Panc1 (cell line): Measurements from ENCODE around the gene COL23A1. TPM values are rescaled to one million over a fixed set of nuclear protein-coding genes. Genes with fewer than 3 reads are reported as not detected.

Experiments
- ATAC-seq: fragments of 200-7000 bp; cut with Tn5 transposase; 2 replicates; pipeline ENCODE4 v1.9.1; 2020; ENCODE audit warnings: mild to moderate bottlenecking, moderate library complexity
- BruUV-seq: library from RNA; stranded (reverse); fragments of 400-500 nt; replicated peaks from 2 replicates; lab custom pipeline; 2021; lab: Mats Ljungman, UMichigan
- CTCF ChIA-PET: fragments of 300-600 bp; sonication (Branson Sonifier 250); formaldehyde crosslinking; loops from one replicate; lab custom pipeline; 2022; ENCODE audit warnings: antibody characterized with exemption; lab: Charles Lee
- POLR2A ChIA-PET: fragments of 300-600 bp; sonication (Branson Sonifier 250); formaldehyde crosslinking; loops from one replicate; lab custom pipeline; 2022; ENCODE audit warnings: antibody characterized with exemption; lab: Charles Lee
- DNase-seq: peaks from one replicate; pipeline ENCODE4 v3.0.0-alpha.2; 2010; ENCODE audit warnings: low read depth, low spot score
- H3K27ac ChIP-seq: 2 replicates; pipeline ENCODE4 v1.5.1; 2011; ENCODE audit warnings: mild to moderate bottlenecking, low read length, inconsistent platforms
- H3K27me3 ChIP-seq: fragments of 200-500 bp; sonication (Bioruptor generic); 2 replicates; pipeline ENCODE4 v1.6.0; 2014; ENCODE audit warnings: low read length, inconsistent platforms; ENCODE audit not compliant: control insufficient read depth, insufficient read depth
- H3K36me3 ChIP-seq: fragments of 200-500 bp; sonication (Bioruptor generic); 2 replicates; pipeline ENCODE4 v1.5.1; 2014; ENCODE audit warnings: inconsistent platforms, mild to moderate bottlenecking, low read length, moderate library complexity; ENCODE audit not compliant: control insufficient read depth, insufficient read depth
- H3K4me1 ChIP-seq: 2 replicates; pipeline ENCODE4 v1.5.1; 2011; ENCODE audit warnings: inconsistent platforms, mild to moderate bottlenecking, low read length, moderate library complexity; ENCODE audit not compliant: control insufficient read depth, insufficient read depth
- H3K4me3 ChIP-seq, 2 experiments: 2 replicates each; pipeline ENCODE4 v1.5.1; 2011 to 2012; ENCODE audit warnings: low read depth in 2 of 2, low read length in 2 of 2, mild to moderate bottlenecking in 2 of 2, inconsistent platforms in 1 of 2, moderate library complexity in 1 of 2
- H3K9me3 ChIP-seq: fragments of 200-500 bp; sonication (Bioruptor generic); 2 replicates; pipeline ENCODE4 v1.5.1; 2014; ENCODE audit warnings: low read depth, mild to moderate bottlenecking, inconsistent platforms, low read length, moderate library complexity; ENCODE audit not compliant: control insufficient read depth, insufficient read depth
- POLR2AphosphoS5 ChIP-seq: IDR thresholded peaks from 2 replicates; pipeline ENCODE4 v1.6.1; 2012; ENCODE audit warnings: mild to moderate bottlenecking, low read depth, low read length, moderate library complexity
- SIN3A ChIP-seq: IDR thresholded peaks from 2 replicates; pipeline ENCODE4 v1.6.1; 2012; ENCODE audit warnings: low read depth, mild to moderate bottlenecking, low read length, moderate library complexity, borderline replicate concordance; ENCODE audit not compliant: insufficient read depth
- TCF7L2 ChIP-seq: IDR thresholded peaks from 2 replicates; pipeline ENCODE4 v1.6.1; 2011; ENCODE audit warnings: mild to moderate bottlenecking, low read depth, low read length, inconsistent platforms
- in situ Hi-C: cut with HindIII; loops from 2 replicates; pipeline ENCODE4 v1.10.0; 2016; ENCODE audit warnings: low sequenced_read_pairs, low pct_unique_long_range_greater_than_20kb
- intact Hi-C: fragments of 100-400 bp; cut with micrococcal nuclease; formaldehyde crosslinking; loops from one replicate; pipeline ENCODE4 v1.10.0; 2022; ENCODE audit not compliant: unreplicated experiment
- total RNA-seq: library from RNA; stranded (reverse); gene quantifications from one replicate; pipeline ENCODE4 v1.2.1, GENCODE V29; 2021; ENCODE audit not compliant: unreplicated experiment
- TF ChIP-seq, protein P1 (sequence below): fragments of 450-650 bp; IDR thresholded peaks from 2 replicates; pipeline ENCODE4 v1.5.1; 2017; ENCODE audit warnings: mild to moderate bottlenecking
- TF ChIP-seq, protein P2 (sequence below), 2 experiments: IDR thresholded peaks; 2 replicates each; pipeline ENCODE4 v1.6.1; 2011 to 2012; ENCODE audit warnings: low read depth in 2 of 2, control low read depth in 1 of 2, low read length in 1 of 2, mild to moderate bottlenecking in 1 of 2, moderate library complexity in 1 of 2; ENCODE audit not compliant: insufficient read depth in 1 of 2

Gene COL23A1
- total RNA-seq, 1 experiment from 2014 or later: 0.05 TPM

DNA sequence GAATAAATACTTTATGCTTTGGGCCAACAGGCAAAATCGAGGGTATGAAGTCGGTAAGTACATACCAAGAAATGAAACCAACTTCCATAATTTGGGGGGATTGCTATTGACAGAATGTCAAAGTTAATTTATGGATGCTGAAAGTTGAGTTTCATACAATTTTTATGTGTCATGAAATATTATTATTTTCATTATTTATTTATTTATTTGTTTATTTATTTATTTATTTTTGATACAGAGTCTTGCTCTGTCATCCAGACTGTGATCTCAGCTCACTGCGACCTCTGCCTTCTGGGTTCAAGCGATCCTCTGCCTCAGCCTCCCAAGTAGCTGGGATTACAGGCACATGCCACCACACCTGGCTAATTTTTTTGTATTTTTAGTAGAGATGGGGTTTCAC lies 398.5 kb downstream of the COL23A1 start:
- Histone ChIP-seq H3K4me3 (no peak overlapping the region), H3K27ac (no peak overlapping the region), H3K4me1 (no peaks in the 10 kb centered on the region), H3K9me3 (no peaks in the 10 kb centered on the region), H3K27me3 (no peaks in the 10 kb centered on the region), H3K36me3 (no peaks in the 10 kb centered on the region)
- intact Hi-C loops: no loop called here
- no TSS peak for BruUV-seq
- CTCF ChIA-PET: no interaction called here
- DNase-seq (no peak), ATAC-seq (no peak)
- POLR2A ChIA-PET: no interaction called here
- in situ Hi-C loops: no loop called here
- no peak for TF ChIP-seq TCF7L2
- TF ChIP-seq, protein P1, sequence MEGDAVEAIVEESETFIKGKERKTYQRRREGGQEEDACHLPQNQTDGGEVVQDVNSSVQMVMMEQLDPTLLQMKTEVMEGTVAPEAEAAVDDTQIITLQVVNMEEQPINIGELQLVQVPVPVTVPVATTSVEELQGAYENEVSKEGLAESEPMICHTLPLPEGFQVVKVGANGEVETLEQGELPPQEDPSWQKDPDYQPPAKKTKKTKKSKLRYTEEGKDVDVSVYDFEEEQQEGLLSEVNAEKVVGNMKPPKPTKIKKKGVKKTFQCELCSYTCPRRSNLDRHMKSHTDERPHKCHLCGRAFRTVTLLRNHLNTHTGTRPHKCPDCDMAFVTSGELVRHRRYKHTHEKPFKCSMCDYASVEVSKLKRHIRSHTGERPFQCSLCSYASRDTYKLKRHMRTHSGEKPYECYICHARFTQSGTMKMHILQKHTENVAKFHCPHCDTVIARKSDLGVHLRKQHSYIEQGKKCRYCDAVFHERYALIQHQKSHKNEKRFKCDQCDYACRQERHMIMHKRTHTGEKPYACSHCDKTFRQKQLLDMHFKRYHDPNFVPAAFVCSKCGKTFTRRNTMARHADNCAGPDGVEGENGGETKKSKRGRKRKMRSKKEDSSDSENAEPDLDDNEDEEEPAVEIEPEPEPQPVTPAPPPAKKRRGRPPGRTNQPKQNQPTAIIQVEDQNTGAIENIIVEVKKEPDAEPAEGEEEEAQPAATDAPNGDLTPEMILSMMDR: no peak
- TF ChIP-seq POLR2AphosphoS5: no peak
- TF ChIP-seq, protein P2, sequence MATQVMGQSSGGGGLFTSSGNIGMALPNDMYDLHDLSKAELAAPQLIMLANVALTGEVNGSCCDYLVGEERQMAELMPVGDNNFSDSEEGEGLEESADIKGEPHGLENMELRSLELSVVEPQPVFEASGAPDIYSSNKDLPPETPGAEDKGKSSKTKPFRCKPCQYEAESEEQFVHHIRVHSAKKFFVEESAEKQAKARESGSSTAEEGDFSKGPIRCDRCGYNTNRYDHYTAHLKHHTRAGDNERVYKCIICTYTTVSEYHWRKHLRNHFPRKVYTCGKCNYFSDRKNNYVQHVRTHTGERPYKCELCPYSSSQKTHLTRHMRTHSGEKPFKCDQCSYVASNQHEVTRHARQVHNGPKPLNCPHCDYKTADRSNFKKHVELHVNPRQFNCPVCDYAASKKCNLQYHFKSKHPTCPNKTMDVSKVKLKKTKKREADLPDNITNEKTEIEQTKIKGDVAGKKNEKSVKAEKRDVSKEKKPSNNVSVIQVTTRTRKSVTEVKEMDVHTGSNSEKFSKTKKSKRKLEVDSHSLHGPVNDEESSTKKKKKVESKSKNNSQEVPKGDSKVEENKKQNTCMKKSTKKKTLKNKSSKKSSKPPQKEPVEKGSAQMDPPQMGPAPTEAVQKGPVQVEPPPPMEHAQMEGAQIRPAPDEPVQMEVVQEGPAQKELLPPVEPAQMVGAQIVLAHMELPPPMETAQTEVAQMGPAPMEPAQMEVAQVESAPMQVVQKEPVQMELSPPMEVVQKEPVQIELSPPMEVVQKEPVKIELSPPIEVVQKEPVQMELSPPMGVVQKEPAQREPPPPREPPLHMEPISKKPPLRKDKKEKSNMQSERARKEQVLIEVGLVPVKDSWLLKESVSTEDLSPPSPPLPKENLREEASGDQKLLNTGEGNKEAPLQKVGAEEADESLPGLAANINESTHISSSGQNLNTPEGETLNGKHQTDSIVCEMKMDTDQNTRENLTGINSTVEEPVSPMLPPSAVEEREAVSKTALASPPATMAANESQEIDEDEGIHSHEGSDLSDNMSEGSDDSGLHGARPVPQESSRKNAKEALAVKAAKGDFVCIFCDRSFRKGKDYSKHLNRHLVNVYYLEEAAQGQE (IDR thresholded peaks at IDR 0.05; ENCODE audit: insufficient read depth in 1 of 2, low read depth in 2 of 2, low read length in 1 of 2): no peak
- no peak for TF ChIP-seq SIN3A

DNA sequence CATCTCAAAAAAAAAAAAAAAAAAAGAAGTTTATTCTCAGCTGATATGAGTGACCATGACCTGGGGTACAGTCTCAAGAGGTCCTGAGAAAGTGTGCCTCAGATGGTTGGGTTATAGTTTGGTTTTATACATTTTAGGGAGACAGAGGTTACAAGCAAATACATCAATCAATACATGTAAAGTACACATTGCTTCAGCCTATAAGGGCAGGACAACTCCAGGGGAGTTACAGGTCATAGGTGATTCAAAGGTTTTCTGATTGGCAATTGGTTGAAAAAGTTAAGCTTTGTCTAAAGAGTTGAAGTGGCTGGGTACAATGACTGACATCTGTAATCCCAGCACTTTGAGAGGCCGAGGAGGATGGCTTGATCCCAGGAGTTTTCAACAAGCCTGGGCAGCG lies 400.8 kb downstream of the COL23A1 start:
- TF ChIP-seq, protein P1: no peak
- no peak for TF ChIP-seq TCF7L2
- TF ChIP-seq SIN3A: no peak
- TF ChIP-seq, protein P2 (IDR thresholded peaks at IDR 0.05; ENCODE audit: insufficient read depth in 1 of 2, low read depth in 2 of 2, low read length in 1 of 2): no peak
- no peak for TF ChIP-seq POLR2AphosphoS5
- POLR2A ChIA-PET: interaction anchor here (0.6 kb wide), 1 partner anchor 31 kb away, joined by 5 read pairs; no protein-coding TSS in a partner anchor

More for the DNA sequence above, 400.8 kb downstream of the COL23A1 start:
- in situ Hi-C loops (no loop called here), intact Hi-C loops (no loop called here)
- H3K27me3 ChIP-seq: no peaks in the 10 kb centered on the region
- CTCF ChIA-PET: no interaction called here
- no peak overlapping the region for H3K27ac ChIP-seq
- DNase-seq (no peak), ATAC-seq (no peak)
- H3K36me3 ChIP-seq: no peaks in the 10 kb centered on the region
- H3K9me3 ChIP-seq: no peaks in the 10 kb centered on the region
- no TSS peak for BruUV-seq
- H3K4me3 ChIP-seq: no peak overlapping the region
- no peaks in the 10 kb centered on the region for H3K4me1 ChIP-seq

Other genes starting within 250 kb of the COL23A1 start
- gene CLK4, start 36.7 kb upstream of the COL23A1 start, total RNA-seq: 23.4 TPM
- gene ZNF354A, start 140.3 kb upstream of the COL23A1 start, total RNA-seq: 31.7 TPM